HCT116 (cell line): ENCODE data around the gene MYO1F.

Experiments used
- EZH2phosphoT487 ChIP-seq: fragments of 200-600 bp; IDR thresholded peaks from 2 replicates; pipeline ENCODE4 v1.6.1; 2018; ENCODE audit warnings: antibody characterized with exemption, borderline replicate concordance
- POLR2AphosphoS5 ChIP-seq: IDR thresholded peaks from 2 replicates; pipeline ENCODE4 v1.6.1; 2011; ENCODE audit warnings: mild to moderate bottlenecking, low read depth, low read length, moderate library complexity
- ZNF274 ChIP-seq: fragments of 200-500 bp; sonication (Bioruptor generic); IDR thresholded peaks from 2 replicates; pipeline ENCODE4 v1.6.1; 2014; ENCODE audit warnings: mild to moderate bottlenecking, low read depth, low read length, inconsistent platforms
- TF ChIP-seq, protein P1 (sequence below), 3 experiments: fragments of 200-600 bp in 1 of 3; sonication (generic) in 1 of 3; IDR thresholded peaks in 2 of 3; conservative IDR thresholded peaks in 1 of 3; 2 replicates each; pipeline ENCODE4 v1.5.1; 2012 to 2017; ENCODE audit warnings: low read depth in 2 of 3, low read length in 2 of 3, antibody characterized with exemption in 1 of 3, borderline replicate concordance in 1 of 3, control low read depth in 1 of 3, mild to moderate bottlenecking in 1 of 3, mixed read lengths in 1 of 3, mixed run types in 1 of 3, moderate library complexity in 1 of 3; ENCODE audit not compliant: insufficient read depth in 1 of 3

DNA sequence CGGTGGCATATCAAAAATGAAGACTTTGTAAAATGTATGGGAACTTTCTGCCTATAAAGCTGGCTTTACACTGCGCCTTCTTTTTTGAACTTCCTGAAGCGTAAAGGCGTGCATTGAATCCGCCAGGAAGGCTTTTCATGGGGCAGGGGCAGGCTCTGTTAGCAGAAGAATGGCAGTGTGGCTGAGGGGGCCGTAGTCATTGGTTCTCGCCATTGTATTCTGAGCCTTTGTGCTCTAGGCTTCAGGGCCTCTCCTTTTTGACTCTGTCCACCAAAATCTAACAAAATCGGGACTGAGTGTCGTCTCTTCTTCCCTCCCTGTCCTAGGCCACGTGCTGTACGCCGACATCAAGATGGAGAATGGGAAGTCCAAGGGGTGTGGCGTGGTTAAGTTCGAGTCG lies 88.9 kb downstream of the MYO1F start:
- TF ChIP-seq, protein P1, sequence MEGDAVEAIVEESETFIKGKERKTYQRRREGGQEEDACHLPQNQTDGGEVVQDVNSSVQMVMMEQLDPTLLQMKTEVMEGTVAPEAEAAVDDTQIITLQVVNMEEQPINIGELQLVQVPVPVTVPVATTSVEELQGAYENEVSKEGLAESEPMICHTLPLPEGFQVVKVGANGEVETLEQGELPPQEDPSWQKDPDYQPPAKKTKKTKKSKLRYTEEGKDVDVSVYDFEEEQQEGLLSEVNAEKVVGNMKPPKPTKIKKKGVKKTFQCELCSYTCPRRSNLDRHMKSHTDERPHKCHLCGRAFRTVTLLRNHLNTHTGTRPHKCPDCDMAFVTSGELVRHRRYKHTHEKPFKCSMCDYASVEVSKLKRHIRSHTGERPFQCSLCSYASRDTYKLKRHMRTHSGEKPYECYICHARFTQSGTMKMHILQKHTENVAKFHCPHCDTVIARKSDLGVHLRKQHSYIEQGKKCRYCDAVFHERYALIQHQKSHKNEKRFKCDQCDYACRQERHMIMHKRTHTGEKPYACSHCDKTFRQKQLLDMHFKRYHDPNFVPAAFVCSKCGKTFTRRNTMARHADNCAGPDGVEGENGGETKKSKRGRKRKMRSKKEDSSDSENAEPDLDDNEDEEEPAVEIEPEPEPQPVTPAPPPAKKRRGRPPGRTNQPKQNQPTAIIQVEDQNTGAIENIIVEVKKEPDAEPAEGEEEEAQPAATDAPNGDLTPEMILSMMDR (IDR thresholded peaks at IDR 0.05 in 2 of 3, conservative IDR thresholded peaks at IDR 0.05 in 1 of 3; ENCODE audit: borderline replicate concordance in 1 of 3, insufficient read depth in 1 of 3, low read depth in 2 of 3, low read length in 2 of 3) = no peak
- TF ChIP-seq EZH2phosphoT487 = no peak
- no peak for TF ChIP-seq POLR2AphosphoS5
- TF ChIP-seq ZNF274 = no peak
